ENCODE data around the gene KCTD1.
"Not testable (repeated sequence)": the region's sequence is repeated elsewhere in the genome, so short reads cannot be mapped to it uniquely, and the experiment has no call there.

GRCh38 chr18:26437634-26438033 lies 110.7 kb downstream of the KCTD1 start:
- not testable (repeated sequence) for TF ChIP-seq CTCF (IDR thresholded peaks at IDR 0.05; ENCODE audit: insufficient read depth, low read depth, low read length); EZH2 (IDR thresholded peaks at IDR 0.05; ENCODE audit: insufficient read depth, low read length)

Measured in astrocyte (in vitro differentiated cells and primary cell).